GM08714 (cell line): ENCODE measurements around the gene RELCH.

Experiments
- H3K4me3 ChIP-seq: fragments of 200-500 bp; sonication (Bioruptor generic); 2 replicates; pipeline ENCODE4 v1.5.1; 2014; ENCODE audit warnings: mild to moderate bottlenecking, low read length, inconsistent platforms
- ZNF274 ChIP-seq: IDR thresholded peaks from 2 replicates; pipeline ENCODE4 v1.6.1; 2012; ENCODE audit warnings: mild to moderate bottlenecking, low read depth, low read length

RELCH gene

DNA sequence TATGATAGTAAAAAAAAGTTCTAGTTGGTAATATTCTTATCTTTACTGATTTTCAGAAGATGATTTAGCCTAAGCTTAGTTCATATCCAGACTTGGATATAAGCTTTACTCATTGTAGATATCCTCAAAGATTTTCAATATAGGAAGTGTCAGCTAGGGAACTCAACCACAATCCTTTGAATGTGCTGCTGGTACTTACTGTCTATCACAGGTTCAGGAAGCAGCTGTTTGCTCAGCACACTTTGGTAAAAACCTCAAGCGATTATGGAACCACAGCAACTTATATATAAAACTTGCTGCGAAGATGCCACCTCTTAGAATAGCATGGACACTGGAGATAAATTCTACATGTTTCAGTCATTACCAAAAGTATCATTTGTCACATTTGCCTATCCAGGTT, 77.9 kb downstream of the RELCH start:
- no peak overlapping the region for H3K4me3 ChIP-seq
- no peak for TF ChIP-seq ZNF274

DNA sequence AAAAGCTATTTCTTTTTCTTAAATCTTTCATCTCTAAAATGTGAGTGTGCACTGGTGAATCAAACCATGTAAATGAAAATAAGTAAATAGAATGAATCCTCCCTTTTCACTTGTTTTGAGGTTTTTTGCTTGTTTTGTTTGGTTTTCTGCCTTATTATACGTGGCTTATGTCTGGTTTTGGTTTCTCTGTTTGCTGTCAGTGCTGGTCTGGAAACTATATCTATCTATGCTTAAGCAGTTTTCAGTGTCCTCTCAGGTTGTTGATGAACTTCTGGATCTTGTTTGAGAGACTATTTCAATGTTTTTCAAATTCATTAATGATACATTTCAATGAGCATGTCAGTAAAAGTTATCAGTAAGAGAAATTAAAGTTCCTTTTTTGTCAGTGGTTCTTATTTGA, 90.0 kb downstream of the RELCH start:
- H3K4me3 ChIP-seq, result no peak overlapping the region
- TF ChIP-seq ZNF274, result no peak

DNA sequence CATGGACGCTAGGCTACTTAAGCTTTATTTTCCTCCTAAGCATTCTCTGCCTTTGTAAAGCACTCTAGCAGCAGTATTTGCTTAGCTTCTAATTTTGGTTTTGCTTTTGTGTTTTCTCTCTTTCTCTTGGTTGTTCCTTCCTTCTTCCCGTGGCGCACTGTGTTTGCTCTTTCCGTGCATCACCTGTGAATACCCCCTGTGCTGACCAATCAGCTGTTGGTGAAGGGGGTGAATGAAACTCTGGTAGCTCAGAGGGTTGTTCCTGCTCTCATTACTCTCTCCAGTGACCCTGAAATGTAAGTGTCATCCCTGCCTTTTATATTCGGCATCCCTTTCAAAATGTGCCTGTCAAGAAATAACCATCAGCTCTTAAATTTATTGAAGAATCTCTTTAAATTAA, 92.5 kb downstream of the RELCH start:
- no peak for TF ChIP-seq ZNF274
- no peak overlapping the region for H3K4me3 ChIP-seq

DNA sequence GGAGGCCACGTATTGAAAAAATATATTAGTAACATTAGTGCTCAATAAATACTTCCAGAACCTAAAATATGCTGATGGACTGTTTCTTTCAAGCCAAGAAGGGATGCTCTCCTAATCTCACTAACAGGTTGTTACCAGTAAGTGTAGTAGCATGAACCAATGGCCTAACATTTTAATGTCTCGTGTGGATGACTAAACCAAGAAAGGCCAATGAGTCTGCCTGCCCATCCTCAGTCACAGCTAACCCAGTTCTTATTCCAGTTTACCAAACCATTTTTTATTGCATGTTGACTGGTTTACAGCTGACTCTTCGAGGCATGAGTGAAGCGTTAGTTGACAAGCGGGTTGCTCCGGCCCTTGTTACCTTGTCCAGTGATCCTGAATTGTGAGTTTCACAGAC, 93.0 kb downstream of the RELCH start:
- no peak for TF ChIP-seq ZNF274
- no peak overlapping the region for H3K4me3 ChIP-seq

DNA sequence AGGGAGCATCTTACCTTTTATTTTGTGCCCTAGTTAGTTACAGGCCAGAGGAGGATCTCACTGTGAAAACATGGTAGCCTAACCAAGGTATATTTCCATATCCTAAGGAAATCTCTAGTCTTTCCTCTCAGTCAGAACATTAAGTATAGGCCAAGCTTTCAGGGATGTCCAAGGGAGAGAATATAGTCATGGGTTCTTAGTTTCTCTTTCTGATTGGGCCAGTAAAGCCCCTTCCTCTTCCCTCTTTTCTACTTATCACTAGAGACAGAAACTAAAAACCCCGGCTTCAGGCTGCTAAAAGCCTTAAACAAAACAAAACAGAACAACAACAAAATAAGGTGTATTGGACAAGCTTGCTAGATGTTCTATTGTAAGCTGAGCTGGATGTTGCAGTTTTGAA, 93.7 kb downstream of the RELCH start:
- no peak overlapping the region for H3K4me3 ChIP-seq

DNA sequence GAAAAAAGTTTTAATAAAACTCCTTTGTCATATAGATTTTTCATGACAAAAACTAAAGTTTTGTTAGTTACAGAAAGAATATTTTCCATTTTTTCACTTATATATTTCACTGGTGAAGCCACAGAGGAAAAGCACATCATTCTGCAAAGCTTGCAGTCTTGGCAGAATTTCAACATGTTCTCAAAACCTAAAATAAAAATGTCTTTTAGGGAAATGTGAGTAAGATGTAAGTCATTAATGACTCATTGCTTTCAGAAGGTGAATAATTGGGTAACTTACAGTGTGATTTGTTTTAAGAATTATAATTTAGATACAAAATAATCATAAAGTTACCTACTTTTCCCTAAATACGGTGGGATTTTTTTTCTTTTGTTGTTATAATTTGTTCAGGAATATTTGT, 94.6 kb downstream of the RELCH start:
- TF ChIP-seq ZNF274, result no peak
- H3K4me3 ChIP-seq, result no peak overlapping the region

More for the DNA sequence above, 93.7 kb downstream of the RELCH start:
- no peak for TF ChIP-seq ZNF274

DNA sequence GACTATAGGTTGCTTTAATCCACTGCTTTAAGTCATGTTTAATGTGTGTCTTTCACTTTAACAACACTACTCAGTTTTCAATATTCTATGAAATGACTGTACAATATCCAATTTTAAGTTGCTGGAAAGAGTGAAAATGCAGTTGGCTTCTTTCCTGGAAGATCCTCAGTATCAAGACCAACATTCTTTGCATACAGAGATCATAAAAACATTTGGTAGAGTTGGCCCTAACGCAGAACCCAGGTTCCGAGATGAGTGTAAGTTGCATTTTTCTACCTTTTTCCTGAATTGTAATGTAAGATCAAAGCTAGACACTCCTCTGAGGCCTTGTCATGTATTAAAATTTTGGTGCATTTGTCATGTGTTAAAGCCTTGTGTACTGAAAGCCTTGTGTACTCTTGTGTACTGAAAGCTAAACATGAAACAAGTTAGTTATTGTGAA, 95.2 kb downstream of the RELCH start:
- H3K4me3 ChIP-seq, result no peak overlapping the region
- TF ChIP-seq ZNF274, result no peak

DNA sequence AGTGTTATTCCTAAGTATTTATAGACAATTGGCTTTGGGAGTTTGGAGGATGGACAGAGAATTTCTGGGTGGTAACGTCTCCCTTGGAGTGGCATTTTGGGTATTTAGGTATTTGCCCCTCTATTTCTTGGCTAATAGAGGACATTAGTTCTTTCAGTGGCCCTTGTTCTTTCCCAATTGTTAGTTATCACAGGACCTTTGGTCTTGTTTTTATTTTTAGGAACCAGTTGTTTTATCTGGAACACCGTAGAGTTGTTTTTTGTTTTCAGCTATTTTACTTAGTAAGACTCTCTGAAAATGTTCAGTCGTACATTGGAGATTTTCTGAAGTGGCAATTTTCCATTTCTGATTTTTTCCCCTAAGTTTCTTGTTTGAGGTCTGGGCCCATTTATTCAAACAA, 97.6 kb downstream of the RELCH start:
- H3K4me3 ChIP-seq, result no peak overlapping the region
- TF ChIP-seq ZNF274, result no peak

DNA sequence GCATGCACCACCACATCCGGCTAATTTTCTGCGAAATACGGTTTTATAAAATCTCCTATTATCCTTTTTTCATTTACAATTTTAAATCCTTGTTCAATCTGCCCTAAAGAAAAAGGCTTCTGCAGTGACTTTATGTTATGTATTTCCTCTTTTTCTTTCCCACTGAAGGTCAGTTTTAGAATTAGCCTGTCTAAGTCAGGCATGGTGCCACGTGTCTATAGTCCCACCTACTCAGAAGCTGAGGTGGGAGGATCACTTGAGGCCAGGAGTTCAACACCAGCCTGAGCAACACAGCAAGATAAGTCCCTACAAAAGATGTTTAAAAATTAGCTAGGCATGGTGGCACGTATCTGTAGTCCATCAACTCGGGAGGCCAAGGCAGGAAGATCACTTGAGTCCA, 98.2 kb downstream of the RELCH start:
- TF ChIP-seq ZNF274, result no peak
- no peak overlapping the region for H3K4me3 ChIP-seq

DNA sequence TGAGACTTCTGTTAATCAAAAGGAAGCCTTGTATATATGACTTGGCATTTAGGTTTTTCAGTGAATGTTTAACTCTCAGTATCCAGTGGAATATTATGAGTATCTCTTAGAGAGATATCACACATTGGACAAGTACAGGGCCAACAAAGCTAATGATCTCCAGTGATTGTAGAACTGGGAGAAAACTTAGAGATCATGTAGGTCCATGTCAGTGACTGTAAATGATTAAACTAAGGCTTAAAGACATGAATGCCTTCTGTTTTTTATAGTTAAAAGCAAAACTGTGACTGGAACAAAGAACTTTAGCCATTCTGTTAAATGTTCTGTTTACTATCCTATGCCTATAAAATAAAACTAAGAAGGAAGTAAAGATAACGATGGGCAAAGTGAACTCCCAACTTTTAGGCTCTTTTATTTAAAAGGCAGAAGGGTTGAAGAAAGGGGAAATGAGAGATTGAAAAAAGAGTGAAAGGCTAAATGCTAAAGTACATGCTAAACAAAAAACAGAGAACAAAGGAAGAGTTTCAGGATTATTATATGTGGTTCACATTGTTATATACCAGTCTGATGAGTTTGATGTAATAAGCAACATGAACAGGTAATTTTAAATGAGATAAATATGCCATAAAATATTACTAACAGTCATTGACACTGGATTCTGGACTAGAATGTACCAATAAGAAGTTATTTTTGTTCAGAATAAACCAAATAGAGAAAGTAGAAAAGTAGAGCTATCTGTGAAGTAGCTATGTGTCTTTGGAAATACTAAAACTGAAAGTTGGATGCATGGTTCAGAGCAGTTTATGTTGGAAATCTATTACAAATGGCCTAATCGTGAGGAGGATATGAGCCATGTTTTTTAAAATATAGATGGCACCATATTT, 101.0 kb downstream of the RELCH start:
- TF ChIP-seq ZNF274, result no peak
- no peak overlapping the region for H3K4me3 ChIP-seq

DNA sequence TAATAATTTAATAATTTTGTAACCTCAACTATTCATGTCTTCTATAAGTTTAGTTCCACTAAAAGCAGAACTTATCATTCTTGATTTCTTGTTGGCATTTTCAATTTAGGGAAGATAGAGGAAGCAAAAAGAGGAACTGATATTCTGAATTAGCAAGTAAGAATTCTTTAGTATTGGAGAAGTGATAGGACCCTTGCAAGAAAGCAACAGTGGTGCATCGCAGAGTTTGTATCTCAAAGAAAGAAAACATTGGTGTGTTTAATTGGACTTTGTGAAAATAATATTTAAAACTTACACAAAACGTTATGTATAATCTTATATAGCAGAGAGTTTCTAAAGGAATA, 101.6 kb downstream of the RELCH start:
- no peak overlapping the region for H3K4me3 ChIP-seq
- no peak for TF ChIP-seq ZNF274

DNA sequence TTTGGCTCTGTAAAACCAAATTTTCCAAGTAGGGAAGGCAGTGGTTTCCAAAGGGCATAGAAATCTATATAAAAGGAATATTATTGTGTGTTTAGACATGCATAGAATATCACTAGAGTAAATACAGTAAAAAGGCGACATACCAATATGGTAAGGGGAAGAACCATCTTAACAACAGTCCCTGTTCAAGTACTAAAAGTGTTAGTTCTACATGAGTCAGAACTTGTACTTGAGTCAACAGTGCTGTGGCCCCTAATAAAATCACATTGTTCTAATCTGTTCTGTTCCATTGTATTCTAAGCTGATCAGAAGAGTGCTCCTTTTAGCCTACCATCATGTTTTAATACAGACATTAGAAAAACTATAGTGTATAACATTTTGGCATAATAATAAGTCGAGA, 102.0 kb downstream of the RELCH start:
- TF ChIP-seq ZNF274, result no peak

DNA sequence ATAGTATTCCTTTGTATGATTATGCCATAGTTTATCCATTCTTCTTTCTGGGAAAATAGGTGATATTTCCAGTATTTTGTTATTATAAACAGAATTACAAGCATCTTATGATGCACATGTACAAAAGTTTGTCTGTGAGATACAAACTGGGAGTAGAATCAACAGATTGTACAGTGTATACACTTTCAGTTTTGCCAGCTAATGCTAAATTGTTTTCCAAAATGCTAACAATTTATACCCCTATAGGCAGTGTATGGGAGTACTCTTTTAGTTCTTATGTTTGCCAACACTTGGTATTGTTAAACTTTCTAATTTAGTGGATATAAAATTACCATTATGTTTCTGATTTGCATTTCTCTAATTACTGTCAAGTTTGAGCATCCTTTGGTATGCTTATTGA, 107.0 kb downstream of the RELCH start:
- no peak for TF ChIP-seq ZNF274
- H3K4me3 ChIP-seq, result no peak overlapping the region

More for the DNA sequence above, 102.0 kb downstream of the RELCH start:
- H3K4me3 ChIP-seq, result no peak overlapping the region

DNA sequence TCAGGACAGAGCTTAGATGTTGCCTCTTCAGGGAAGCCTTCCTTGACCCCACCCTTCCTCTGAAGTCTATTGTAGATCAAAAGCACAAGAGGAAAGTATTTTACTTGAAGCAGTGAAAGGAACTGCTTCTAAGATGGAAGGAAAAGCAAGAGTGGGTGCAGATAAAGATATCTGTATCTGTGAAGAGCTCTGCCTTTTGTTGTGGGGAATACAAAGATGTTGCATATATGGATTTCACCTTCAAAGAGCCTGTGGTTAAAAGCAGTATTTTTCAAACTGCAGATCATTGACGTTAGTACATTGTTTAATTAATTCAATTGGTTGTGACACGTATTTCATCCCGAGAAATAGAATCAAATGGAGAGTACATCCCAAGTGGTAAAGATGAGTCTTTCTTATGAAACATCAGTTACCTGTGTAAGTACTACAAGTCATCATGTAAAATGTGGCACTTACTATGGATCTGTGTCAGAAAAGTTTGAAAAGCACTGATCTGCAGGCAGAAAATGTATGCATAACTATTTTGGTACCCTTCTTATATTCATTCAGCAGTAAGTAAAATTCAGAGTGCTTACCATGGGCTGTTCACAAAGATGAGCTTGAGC, 113.4 kb downstream of the RELCH start:
- no peak for TF ChIP-seq ZNF274
- H3K4me3 ChIP-seq, result no peak overlapping the region

DNA sequence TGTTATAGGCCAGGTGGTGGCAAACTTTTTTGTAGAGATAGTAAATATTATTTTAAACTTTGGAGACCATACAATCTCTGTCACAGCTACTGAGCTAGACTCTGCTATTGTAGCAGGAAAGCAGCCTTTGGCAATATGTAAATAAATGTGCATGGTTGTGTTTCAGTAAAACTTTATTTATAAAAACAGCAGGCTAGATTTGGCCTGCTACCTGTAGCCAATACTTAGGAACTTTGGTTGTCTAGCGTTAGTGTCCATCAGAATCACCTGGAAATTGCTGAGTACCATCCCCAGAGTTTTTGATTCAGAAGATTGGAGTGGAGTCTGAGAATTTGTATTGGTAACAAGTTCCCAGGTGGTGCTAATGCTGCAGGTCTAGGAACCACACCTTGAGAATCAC, 114.3 kb downstream of the RELCH start:
- no peak overlapping the region for H3K4me3 ChIP-seq
- TF ChIP-seq ZNF274, result no peak
